Smooth muscle cell (in vitro differentiated cells): ENCODE data around the gene PDZK1IP1. TPM values are rescaled to one million over a fixed set of nuclear protein-coding genes. Genes with fewer than 3 reads are reported as not detected.

Source experiments
- DNase-seq: peaks from one replicate; lab custom pipeline; 2025; ENCODE audit not compliant: unreplicated experiment; lab: John Stamatoyannopoulos, UW
- H2AFZ ChIP-seq: fragments of 200-600 bp; sonication (generic); 2 replicates; pipeline ENCODE4 v1.6.0; 2016; ENCODE audit warnings: antibody characterized with exemption, low read depth, mild to moderate bottlenecking
- H3F3A ChIP-seq: fragments of 200-600 bp; sonication (generic); 2 replicates; pipeline ENCODE4 v1.6.0; 2017; ENCODE audit warnings: antibody characterized with exemption, low read depth
- H3K27ac ChIP-seq: fragments of 200-600 bp; sonication (generic); 2 replicates; pipeline ENCODE4 v1.5.1; 2016; ENCODE audit warnings: low read depth, mild to moderate bottlenecking
- H3K27me3 ChIP-seq: fragments of 200-600 bp; sonication (generic); 2 replicates; pipeline ENCODE4 v1.6.1; 2016; ENCODE audit warnings: low read depth, mild to moderate bottlenecking
- H3K36me3 ChIP-seq: fragments of 200-600 bp; sonication (generic); 2 replicates; pipeline ENCODE4 v1.5.1; 2016; ENCODE audit warnings: low read depth
- H3K4me1 ChIP-seq: fragments of 200-600 bp; sonication (generic); 2 replicates; pipeline ENCODE4 v1.5.1; 2016; ENCODE audit warnings: low read depth
- H3K4me2 ChIP-seq: fragments of 200-600 bp; sonication (generic); 2 replicates; pipeline ENCODE4 v1.6.0; 2016; ENCODE audit warnings: mild to moderate bottlenecking
- H3K4me3 ChIP-seq: fragments of 200-600 bp; sonication (generic); 2 replicates; pipeline ENCODE4 v1.5.1; 2016; ENCODE audit warnings: mild to moderate bottlenecking
- H3K79me2 ChIP-seq: fragments of 200-600 bp; sonication (generic); 2 replicates; pipeline ENCODE4 v1.6.0; 2016; ENCODE audit warnings: low read depth, mild to moderate bottlenecking
- H3K9ac ChIP-seq: fragments of 200-600 bp; sonication (generic); 2 replicates; pipeline ENCODE4 v1.6.0; 2016; ENCODE audit warnings: low read depth
- H3K9me3 ChIP-seq: fragments of 200-600 bp; sonication (generic); replicated peaks from 2 replicates; pipeline ENCODE4 v1.5.1; 2016; ENCODE audit warnings: low read depth
- H4K20me1 ChIP-seq: fragments of 200-600 bp; sonication (generic); 2 replicates; pipeline ENCODE4 v1.6.0; 2016; ENCODE audit warnings: low read depth
- CTCF ChIP-seq: fragments of 200-600 bp; sonication (generic); IDR thresholded peaks from 2 replicates; pipeline ENCODE4 v1.5.1; 2017; ENCODE audit warnings: borderline replicate concordance, mild to moderate bottlenecking, antibody characterized with exemption; ENCODE audit not compliant: insufficient read depth, poor library complexity, severe bottlenecking
- WGBS: methylation state at CpG from one replicate; pipeline ENCODE4 v1.1.7; 2016; ENCODE audit warnings: low lambda C conversion rate; 5-methylcytosine and 5-hydroxymethylcytosine counted together
- polyA plus RNA-seq: library from polyadenylated mRNA; unstranded; fragments of >200 nt; fragmentation: Nextera tagmentation; extraction: Ambion mirVana; gene quantifications from 2 replicates; pipeline ENCODE4 v1.2.1, GENCODE V29; 2016
- total RNA-seq: library from RNA; depleted of rRNA; stranded (reverse); fragments of >200 nt; gene quantifications from 2 replicates; pipeline ENCODE4 v1.2.3, GENCODE V29; 2014

PDZK1IP1 gene
- total and polyA plus RNA-seq, 2 experiments from 2014 or later: not detected

GRCh38 chr1:47179988-47180563 lies 9.8 kb downstream of the PDZK1IP1 start:
- Histone ChIP-seq H3K27ac (no peak overlapping the region), H3K36me3 (no peaks in the 10 kb centered on the region), H3F3A (peaks cover 7% of the 10 kb centered on the region), H3K4me3 (peak overlapping the region; percentile 51), H3K79me2 (no peaks in the 10 kb centered on the region), H3K9me3 (no peaks in the 10 kb centered on the region), H3K9ac (no peak overlapping the region), H3K4me2 (peak overlapping the region; percentile 91), H4K20me1 (no peaks in the 10 kb centered on the region), H3K4me1 (no peaks in the 10 kb centered on the region), H3K27me3 (peaks cover 7% of the 10 kb centered on the region), H2AFZ (no peak overlapping the region)
- 82% methylated on average over 3 of the region's 3 CpGs for WGBS
- DNase-seq: no peak
- TF ChIP-seq CTCF: no peak

GRCh38 chr1:47179017-47179987 lies 10.5 kb downstream of the PDZK1IP1 start:
- peak overlapping the region; percentile 91 for H3K4me2 ChIP-seq
- TF ChIP-seq CTCF: peak; percentile 94
- WGBS: 21% methylated on average over 24 of the region's 30 CpGs

GRCh38 chr1:47178654-47179016 lies 11.2 kb downstream of the PDZK1IP1 start:
- H3K36me3 ChIP-seq: no peaks in the 10 kb centered on the region
- H2AFZ ChIP-seq: peak overlapping the region; percentile 77
- H3K27me3 ChIP-seq: peaks cover 7% of the 10 kb centered on the region
- no peaks in the 10 kb centered on the region for H3K9me3 ChIP-seq
- H3K4me3 ChIP-seq: peak overlapping the region; percentile 51
- no peaks in the 10 kb centered on the region for H3K79me2 ChIP-seq
- H3K9ac ChIP-seq: no peak overlapping the region
- WGBS: 85% methylated on average over 8 of the region's 8 CpGs
- no peak overlapping the region for H3K27ac ChIP-seq
- peak overlapping the region; percentile 91 for H3K4me2 ChIP-seq
- no peaks in the 10 kb centered on the region for H4K20me1 ChIP-seq
- no peaks in the 10 kb centered on the region for H3K4me1 ChIP-seq
- TF ChIP-seq CTCF: no peak
- peaks cover 7% of the 10 kb centered on the region for H3F3A ChIP-seq
- no peak for DNase-seq

More at GRCh38 chr1:47179017-47179987, 10.5 kb downstream of the PDZK1IP1 start:
- Histone ChIP-seq H2AFZ (peak overlapping the region; percentile 96), H3K4me1 (no peaks in the 10 kb centered on the region), H3F3A (peaks cover 7% of the 10 kb centered on the region), H3K4me3 (peak overlapping the region; percentile 51), H3K9ac (no peak overlapping the region), H4K20me1 (no peaks in the 10 kb centered on the region), H3K36me3 (no peaks in the 10 kb centered on the region), H3K27me3 (peaks cover 7% of the 10 kb centered on the region), H3K9me3 (no peaks in the 10 kb centered on the region), H3K27ac (no peak overlapping the region), H3K79me2 (no peaks in the 10 kb centered on the region)
- peak; percentile 61 for DNase-seq
